Psoas muscle (tissue), 8 donors: ENCODE data around the gene HMCES. TPM values are rescaled to one million over a fixed set of nuclear protein-coding genes. Genes with fewer than 3 reads are reported as not detected.
"Not testable (repeated sequence)": the region's sequence is repeated elsewhere in the genome, so short reads cannot be mapped to it uniquely, and the experiment has no call there.

ENCODE experiments used
- ATAC-seq, 4 donors: fragments of 200-7000 bp; cut with Tn5 transposase; one replicate each; pipeline ENCODE4 v1.9.1; 2020; ENCODE audit warnings: moderate library complexity in 3 of 4, mild to moderate bottlenecking in 2 of 4
- DNase-seq, 2 donors: peaks; one replicate each; pipeline ENCODE4 v3.0.0-alpha.2; 2020
- H3K27ac ChIP-seq: fragments of 200-600 bp; one replicate; pipeline ENCODE4 v1.8.0; 2022
- H3K27me3 ChIP-seq, 3 donors: fragments of 200-600 bp in 1 of 3; one replicate each; pipeline versions ENCODE4 v1.6.1 to v1.8.0; 2013 to 2022; ENCODE audit warnings: low read length in 2 of 3, mild to moderate bottlenecking in 2 of 3, moderate library complexity in 1 of 3; ENCODE audit not compliant: insufficient read depth in 3 of 3
- H3K36me3 ChIP-seq, 2 donors: fragments of 200-600 bp in 1 of 2; one replicate each; pipeline versions ENCODE4 v1.6.1 to v1.8.0; 2013 to 2022; ENCODE audit warnings: low read depth in 1 of 2, mild to moderate bottlenecking in 1 of 2, moderate library complexity in 1 of 2; ENCODE audit not compliant: insufficient read depth in 1 of 2
- H3K4me1 ChIP-seq: fragments of 200-600 bp; one replicate; pipeline ENCODE4 v1.8.0; 2022
- H3K4me3 ChIP-seq: fragments of 200-600 bp; one replicate; pipeline ENCODE4 v1.8.0; 2022; ENCODE audit warnings: mild to moderate bottlenecking
- H3K9me3 ChIP-seq: fragments of 200-600 bp; one replicate; pipeline ENCODE4 v1.8.0; 2022
- CTCF ChIP-seq: fragments of 200-600 bp; IDR thresholded peaks from one replicate; pipeline ENCODE4 v1.8.0; 2022; ENCODE audit warnings: antibody characterized with exemption
- WGBS, 3 donors: extraction: QIAGEN DNeasy Blood & Tissue Kit; methylation state at CpG; one replicate each; pipeline versions ENCODE4 v1.1.6 to v1.1.7; 2013; 5-methylcytosine and 5-hydroxymethylcytosine counted together
- intact Hi-C, 2 donors: fragments of 100-400 bp; cut with DNase I; formaldehyde crosslinking; loops; one replicate each; pipeline versions ENCODE4 v1.11.0 to v1.14.2; 2022
- polyA plus RNA-seq, 3 donors: library from polyadenylated mRNA; stranded (reverse); fragments of 200-250 nt; gene quantifications; one replicate each; pipeline ENCODE4 v1.2.3, GENCODE V29; 2013
- total RNA-seq, 4 donors: library from RNA; stranded (reverse); fragmentation: NEBNext Ultra II Directional in 2 of 4; extraction: Animal tissue kit (Norgen Biotek cat#: 25700) in 2 of 4; gene quantifications; one replicate each; pipeline versions ENCODE4 v1.2.1 to v1.2.4, GENCODE V29; 2021 to 2023
- donor health status: healthy with polysubstance abuse.
- donor health status: DM: no; HTN: no; CAD: no; lungs with moderate emphysema.
- donor health status: Bipolar disorder and iron deficiency.
- donor health status: healthy.
- donor health status: DM: yes; HTN: yes; CAD: no.
- donor health status: DM: no; HTN: no; CAD: no.
- donor health status: DM: no; HTN: no; CAD: no.
- donor health status: DM: yes; HTN: yes; CAD: no.

The HMCES gene
- total and polyA plus RNA-seq, 7 donors = 32.6 to 37.4 (median 35.7) TPM

- H3K4me1 ChIP-seq = no peaks in the 10 kb centered on the region
- WGBS, 3 donors = 23 to 30% (median 24%) methylated on average over 3 of the region's 3 CpGs
- no peak overlapping the region for H3K4me3 ChIP-seq
- ATAC-seq (no peak), DNase-seq (no peak)
- H3K36me3 ChIP-seq = no peaks in the 10 kb centered on the region
- intact Hi-C loops = no loop called here
- peaks cover 0 to 7% (median 4%) of the 10 kb centered on the region in 3 donors for H3K27me3 ChIP-seq
- H3K27ac ChIP-seq = no peak overlapping the region
- TF ChIP-seq CTCF = no peak
- no peaks in the 10 kb centered on the region for H3K9me3 ChIP-seq
Observed at GRCh38 chr3:129345971-129346370, 67.3 kb downstream of the HMCES start.

- no peak overlapping the region for H3K4me3 ChIP-seq
- no peak for TF ChIP-seq CTCF
- no peak overlapping the region for H3K27ac ChIP-seq
- H3K36me3 ChIP-seq = no peaks in the 10 kb centered on the region
- H3K27me3 ChIP-seq = peaks cover 0 to 7% (median 4%) of the 10 kb centered on the region in 3 donors
- no peak for ATAC-seq
- H3K9me3 ChIP-seq = no peaks in the 10 kb centered on the region
- no peak for DNase-seq
- intact Hi-C loops = no loop called here
- 39 to 49% (median 47%) methylated on average over 12 of the region's 12 CpGs for WGBS, 3 donors
- no peaks in the 10 kb centered on the region for H3K4me1 ChIP-seq
Observed at GRCh38 chr3:129346695-129347457, 68.2 kb downstream of the HMCES start.

- Histone ChIP-seq H3K9me3 (no peaks in the 10 kb centered on the region), H3K36me3 (no peaks in the 10 kb centered on the region), H3K27ac (no peak overlapping the region), H3K4me3 (no peak overlapping the region), H3K27me3 (peaks cover 0 to 7% (median 4%) of the 10 kb centered on the region in 3 donors), H3K4me1 (no peaks in the 10 kb centered on the region)
- ATAC-seq (no peak), DNase-seq (peak in 1 of 2 donors; percentile 26)
- intact Hi-C loops = no loop called here
- WGBS, 3 donors = 80 to 92% (median 92%) methylated on average over 8 of the region's 8 CpGs
- no peak for TF ChIP-seq CTCF
Observed at GRCh38 chr3:129347458-129347845, 68.8 kb downstream of the HMCES start.

GRCh38 chr3:129348734-129349133 is 70.1 kb downstream of the HMCES start:
- Histone ChIP-seq H3K4me3 (no peak overlapping the region), H3K4me1 (no peaks in the 10 kb centered on the region), H3K27me3 (peaks cover 0 to 5% (median 3%) of the 10 kb centered on the region in 3 donors), H3K27ac (no peak overlapping the region), H3K9me3 (no peaks in the 10 kb centered on the region), H3K36me3 (no peaks in the 10 kb centered on the region)
- DNase-seq (peak in 1 of 2 donors; percentile 7), ATAC-seq (no peak)
- no peak for TF ChIP-seq CTCF
- intact Hi-C loops = no loop called here
- 92 to 96% (median 93%) methylated on average over 3 of the region's 3 CpGs for WGBS, 3 donors

- H3K9me3 ChIP-seq, intact Hi-C loops, ATAC-seq, H3K4me1 ChIP-seq, H3K36me3 ChIP-seq, H3K4me3 ChIP-seq, H3K27me3 ChIP-seq, H3K27ac ChIP-seq: not testable (repeated sequence)
- DNase-seq = peak in 1 of 2 donors; percentile 25
- 56 to 79% (median 77%) methylated on average over 11 of the region's 11 CpGs for WGBS, 3 donors
Observed at GRCh38 chr3:129349169-129349568, 70.5 kb downstream of the HMCES start.
